Activated T-cell treated with anti-CD3 and anti-CD28 coated beads for 1 hour (primary cell): ENCODE measurements around the gene PHC2.

Source experiments
- DNase-seq: peaks from one replicate; pipeline ENCODE4 v3.0.0-alpha.2; 2020; ENCODE audit warnings: low read depth

PHC2 gene

DNA sequence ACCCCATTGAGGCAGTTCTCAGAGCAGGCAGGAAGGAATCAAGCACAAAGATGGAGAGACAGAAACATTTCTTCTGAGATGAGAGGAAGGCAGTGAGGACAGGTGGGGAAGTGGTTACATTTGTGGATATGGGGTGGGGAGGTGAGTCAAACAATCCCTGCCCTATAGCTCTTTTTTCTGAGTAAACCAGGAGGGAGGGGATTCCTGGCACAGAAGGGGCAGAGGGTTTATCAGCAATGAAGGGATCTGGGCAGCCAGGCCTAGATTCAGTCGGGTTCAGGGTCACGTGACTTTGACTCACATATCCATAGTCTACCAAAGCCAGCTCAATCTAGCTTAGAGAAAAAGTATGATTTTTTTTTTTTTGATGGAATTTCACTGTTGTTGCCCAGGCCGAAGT lies 15.7 kb upstream of the PHC2 start:
- DNase-seq = no peak

DNA sequence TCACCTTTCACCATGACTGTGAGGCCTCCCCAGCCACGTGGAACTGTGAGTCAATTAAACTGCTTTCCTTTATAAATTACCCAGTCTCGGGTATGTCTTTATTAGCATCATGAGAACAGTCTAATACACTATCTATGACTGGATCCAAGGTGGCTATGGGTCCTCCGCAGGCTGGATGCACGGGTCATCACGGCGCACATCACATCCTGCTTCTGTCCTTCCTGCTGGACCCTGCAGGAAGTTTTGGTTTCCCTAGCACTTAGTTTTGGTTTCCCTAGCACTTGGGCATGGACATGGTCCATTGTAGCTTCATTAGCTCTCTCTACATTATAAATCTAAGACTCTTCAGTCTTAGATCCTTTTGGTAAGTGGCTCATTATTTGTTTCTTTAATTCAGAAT lies 14.2 kb upstream of the PHC2 start:
- DNase-seq = no peak

DNA sequence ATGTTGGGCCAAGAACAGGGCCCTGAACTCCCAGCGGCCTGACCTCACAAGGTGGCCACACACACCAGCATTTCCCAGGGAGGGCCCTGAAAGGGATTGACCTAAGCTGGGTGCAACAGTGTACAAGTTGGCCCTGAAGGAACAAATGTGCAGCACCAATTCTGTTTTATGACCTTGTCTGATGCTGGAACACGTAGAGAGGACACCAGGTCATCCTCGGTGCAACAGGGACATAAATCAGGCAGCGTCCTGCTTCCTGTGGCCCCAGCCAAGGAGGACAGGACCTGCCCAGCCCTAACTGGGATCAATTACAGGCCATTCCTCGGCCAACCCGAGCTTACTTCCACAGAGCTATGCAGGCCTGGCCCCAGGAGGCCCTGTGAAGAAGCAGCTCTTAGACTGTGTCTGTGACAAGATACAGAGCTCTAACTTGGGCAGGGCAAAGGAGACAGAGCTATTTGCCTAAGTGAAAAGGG lies 12.8 kb upstream of the PHC2 start:
- DNase-seq = no peak

- no peak for DNase-seq
Observed at GRCh38 chr1:33443080-33443704, 12.3 kb upstream of the PHC2 start.

- DNase-seq = no peak
Observed at GRCh38 chr1:33442141-33442540, 11.2 kb upstream of the PHC2 start.

DNA sequence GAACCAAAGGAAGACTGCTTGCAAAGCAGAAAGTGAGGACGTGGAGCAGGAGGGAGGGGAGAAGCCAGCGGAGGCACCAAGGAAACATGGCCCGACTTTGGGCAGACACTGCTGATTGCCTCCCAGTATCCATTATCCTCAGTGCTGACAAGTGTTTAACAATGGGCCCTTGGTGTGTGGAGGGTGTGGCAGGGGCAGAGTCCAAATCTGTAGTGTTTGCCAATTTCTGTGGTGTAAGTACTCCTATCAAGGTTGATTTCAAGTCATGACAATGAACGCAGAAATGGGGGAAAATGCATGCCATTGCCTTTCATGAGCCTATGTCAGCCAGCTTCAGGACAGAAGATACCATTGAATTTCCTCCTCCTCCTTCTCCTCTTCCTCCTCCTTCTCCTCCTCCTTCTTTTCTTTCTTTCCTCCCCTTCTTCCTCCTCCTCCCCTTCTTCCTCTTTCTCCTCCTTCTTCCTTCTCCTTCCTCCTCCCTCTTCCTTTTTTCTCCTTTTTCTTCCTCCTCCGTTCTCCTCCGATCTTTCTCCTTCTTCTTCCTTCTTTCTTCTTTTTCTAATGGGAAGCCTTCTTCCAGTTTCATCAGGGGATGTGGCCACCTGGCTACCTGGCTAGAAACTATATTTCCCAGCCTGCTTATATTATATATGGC lies 10.3 kb upstream of the PHC2 start:
- no peak for DNase-seq

- DNase-seq = no peak
Observed at GRCh38 chr1:33439662-33440061, 8.8 kb upstream of the PHC2 start.

DNA sequence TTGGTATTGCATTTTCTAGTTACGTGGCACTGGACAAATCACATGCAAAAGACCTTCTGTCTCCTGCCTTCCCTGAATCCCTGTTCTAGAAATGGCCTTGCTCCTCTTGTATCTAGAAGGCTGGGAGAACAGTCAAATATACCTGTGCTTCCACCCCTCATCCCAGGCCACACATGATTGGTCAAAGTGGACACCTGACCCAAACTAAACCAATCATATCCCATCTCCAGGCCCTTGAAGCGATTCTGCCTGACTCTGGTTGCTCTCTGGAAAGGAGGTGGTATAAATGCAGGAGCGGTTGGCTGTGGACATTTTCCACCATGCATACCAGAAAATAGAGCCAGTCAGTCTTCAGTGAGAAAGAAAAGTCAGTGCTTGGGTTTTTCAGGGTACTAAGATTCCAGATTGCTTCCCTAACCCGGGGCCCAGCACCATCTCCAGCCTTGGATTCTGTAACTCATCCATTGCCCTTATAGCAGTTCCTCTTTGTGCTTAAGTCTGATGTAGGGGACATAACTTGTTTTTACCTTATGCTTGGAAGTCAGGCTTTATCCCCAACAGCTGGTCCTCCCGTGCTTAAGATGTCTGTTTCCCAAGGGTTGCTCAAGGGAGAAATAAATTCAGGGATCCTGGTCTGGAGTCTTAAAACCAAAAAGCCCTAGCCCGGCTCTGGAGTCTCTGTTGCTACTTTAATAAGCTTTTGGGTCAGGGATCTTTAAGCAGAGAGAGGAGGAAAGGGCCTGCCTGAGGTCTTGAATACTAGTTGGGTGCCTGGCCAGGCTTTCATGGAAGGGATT lies 7.7 kb upstream of the PHC2 start:
- DNase-seq = no peak

DNA sequence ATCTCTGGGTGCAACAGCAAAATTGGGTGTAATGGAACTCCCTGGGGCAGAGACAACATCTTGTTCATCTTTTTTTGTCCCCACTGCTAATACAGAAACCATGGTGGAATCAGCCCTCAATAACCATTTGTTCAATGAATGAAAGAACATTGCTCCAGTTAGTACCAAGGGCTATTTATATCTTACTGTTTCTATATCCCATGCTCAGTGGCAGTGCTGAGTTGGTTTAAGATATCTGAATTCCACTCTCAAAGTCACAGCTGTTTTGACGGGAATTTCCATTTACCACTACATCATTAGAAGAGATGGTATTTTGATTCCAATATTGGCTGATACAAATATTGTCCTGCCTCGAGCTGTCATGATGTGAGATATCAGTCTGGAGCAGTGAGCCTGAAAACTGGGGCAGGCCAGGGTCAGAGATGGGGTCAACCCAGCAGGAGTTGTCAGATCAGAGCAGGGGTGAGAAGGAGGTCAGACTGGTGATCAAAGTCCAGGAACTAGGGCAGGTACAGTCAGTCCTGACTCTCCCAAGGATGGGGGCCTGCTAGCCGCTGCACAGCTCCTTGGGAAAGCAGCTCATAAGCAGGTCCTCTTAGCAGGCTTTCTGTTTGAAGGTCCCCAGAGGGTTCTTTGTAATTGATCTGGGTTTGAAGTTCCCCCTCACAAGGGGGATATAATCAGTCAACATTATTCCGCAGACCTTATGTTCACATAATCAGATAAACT lies 5.8 kb upstream of the PHC2 start:
- no peak for DNase-seq

GRCh38 chr1:33435096-33435820 lies 4.4 kb upstream of the PHC2 start:
- DNase-seq = no peak

GRCh38 chr1:33434363-33434750 lies 3.5 kb upstream of the PHC2 start:
- DNase-seq = no peak

DNA sequence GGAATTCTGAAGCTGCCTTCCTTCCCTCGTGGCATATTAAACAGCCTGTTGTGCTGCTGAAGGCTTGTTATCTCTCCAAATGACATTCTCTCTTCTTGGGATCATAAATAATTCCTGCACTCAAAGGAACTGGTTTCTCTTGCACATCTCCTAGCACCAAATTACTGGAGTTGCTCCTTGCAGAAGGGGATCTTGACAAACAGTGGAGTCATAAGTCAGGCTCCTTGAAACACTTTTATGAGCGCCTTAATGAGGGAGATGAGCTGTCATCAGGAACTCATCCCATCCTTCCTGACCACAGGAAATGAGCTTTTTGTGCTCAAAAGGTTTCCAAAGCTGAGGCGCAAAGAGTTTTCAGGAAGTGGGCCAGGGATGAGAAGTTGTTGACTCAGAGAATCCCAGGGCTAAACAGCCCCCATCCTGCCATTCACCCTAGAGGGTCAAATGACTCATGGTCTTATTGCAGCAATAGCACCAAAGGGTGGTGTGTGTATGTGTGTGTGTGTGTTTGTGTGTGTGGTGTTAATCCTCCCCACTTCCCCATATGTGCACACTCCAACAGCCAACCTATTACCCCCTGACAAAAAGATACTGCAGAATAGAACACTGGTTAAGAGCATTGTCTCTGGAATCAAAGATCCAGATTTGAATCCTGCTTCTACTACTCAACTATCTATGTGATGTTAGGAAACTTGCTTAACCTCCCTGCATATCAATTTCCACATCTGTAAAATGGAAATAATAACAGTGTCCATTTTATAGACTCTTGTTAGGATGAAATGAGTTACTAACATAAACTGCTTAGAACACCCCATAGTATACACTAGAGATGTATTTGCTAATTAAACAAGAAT lies 2.8 kb upstream of the PHC2 start:
- no peak for DNase-seq

DNA sequence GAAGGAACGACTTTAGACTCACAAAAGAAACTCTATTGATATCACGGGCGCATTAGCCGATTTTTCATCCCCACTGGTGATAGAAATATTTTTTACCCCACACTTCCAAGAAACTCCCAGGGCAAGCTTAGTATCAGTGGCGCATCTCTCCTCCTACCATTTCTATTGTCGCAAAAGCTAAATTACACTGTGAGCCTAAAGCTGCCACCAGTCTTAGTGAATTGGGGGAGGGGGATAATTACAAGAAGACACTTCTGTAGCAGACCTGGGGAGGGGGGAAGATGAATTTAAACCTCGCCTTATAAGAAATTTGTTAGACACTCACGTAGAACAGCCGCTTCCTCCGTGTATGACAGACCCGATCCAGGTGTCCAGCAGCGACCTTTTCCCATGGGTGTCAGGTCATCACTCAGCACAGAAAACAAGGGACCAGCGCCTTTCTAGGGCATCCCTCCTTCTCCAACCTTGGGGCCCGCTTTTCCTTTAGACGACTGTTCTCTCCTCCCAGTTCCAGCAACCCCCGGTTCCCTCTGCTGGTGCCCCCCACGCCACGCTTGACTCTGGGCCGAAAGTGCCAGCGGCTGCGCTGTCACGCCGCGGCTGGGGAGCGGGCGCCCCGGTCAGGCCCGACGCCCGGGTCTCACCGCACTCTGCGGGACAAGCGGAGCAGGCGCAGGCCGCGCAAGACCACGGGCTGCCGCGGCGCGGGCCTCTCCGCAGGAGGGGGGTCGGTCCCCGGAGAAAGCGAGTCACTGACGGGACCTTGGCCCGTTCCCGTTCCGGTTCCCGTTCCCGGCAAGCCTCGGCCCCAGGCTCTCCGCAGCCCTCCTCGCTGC lies 821 bp downstream of the PHC2 start:
- no peak for DNase-seq

DNA sequence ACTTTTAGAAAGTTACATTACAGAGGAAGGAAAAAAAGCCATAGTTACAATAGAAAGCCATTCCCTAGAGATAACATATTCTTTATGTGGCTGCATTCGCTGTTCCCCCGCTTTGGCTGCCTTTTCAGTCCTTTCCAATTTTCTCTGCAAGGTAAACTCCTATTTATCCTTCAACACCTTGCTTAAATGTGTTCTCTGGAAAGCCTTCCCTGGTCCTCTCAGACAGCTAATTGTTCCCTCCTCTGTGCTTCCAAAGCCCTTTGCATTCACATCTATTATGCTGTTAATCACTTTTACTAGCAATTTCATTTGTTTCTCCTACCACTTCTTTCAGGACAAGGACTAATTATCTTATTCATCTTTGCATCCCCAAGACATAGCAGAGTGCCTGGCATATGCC lies 1.6 kb downstream of the PHC2 start:
- DNase-seq = no peak

- DNase-seq = no peak
Observed at GRCh38 chr1:33428661-33429060, 2.2 kb downstream of the PHC2 start.

DNA sequence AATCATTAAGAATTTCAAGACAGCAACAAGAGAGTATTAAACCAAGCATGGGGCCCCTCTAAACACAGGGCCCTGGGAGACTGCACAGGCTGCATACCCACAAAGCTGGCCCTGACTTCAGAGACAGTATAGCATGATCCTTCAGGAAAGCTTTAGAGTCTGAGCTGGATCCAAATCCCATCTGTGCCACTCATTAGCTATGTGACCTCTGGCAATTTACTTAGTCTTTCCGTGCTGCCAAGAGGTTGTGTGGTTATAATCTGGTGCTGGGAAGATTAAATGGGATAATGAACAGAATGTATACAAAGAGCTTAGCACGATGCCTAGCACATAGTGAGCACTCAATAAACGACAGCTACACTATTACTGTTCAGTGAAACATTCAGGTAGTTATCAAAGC lies 4.0 kb downstream of the PHC2 start:
- DNase-seq = no peak

DNA sequence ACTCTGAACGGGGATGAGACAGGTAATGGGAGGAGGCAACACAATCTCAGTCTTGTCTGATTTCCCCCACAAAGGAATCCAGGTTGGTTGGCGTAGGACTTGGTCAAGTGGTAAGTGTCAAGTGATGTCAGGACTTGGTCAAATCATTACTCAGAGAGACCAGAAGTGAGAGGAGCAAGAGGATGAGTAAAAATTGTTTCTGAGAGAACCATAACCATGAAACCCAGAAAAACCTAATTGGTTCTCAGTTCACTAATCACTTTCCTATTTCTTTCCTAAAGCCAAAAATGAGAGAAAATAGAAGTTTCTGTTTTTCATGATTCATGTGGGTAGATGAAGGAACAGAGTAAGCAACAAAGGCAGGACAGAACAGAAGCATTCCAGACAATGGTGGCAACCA lies 5.0 kb downstream of the PHC2 start:
- no peak for DNase-seq

GRCh38 chr1:33424610-33425009 lies 6.3 kb downstream of the PHC2 start:
- no peak for DNase-seq

- DNase-seq = no peak
Observed at GRCh38 chr1:33424205-33424604, 6.7 kb downstream of the PHC2 start.
